NCI-H82 (cell line): Measurements from ENCODE around the gene MSI2.
"Not testable (repeated sequence)": the region's sequence is repeated elsewhere in the genome, so short reads cannot be mapped to it uniquely, and the experiment has no call there.

Experiments
- DNase-seq: peaks from one replicate; lab custom pipeline; 2025; lab: John Stamatoyannopoulos, UW

MSI2 gene

DNA sequence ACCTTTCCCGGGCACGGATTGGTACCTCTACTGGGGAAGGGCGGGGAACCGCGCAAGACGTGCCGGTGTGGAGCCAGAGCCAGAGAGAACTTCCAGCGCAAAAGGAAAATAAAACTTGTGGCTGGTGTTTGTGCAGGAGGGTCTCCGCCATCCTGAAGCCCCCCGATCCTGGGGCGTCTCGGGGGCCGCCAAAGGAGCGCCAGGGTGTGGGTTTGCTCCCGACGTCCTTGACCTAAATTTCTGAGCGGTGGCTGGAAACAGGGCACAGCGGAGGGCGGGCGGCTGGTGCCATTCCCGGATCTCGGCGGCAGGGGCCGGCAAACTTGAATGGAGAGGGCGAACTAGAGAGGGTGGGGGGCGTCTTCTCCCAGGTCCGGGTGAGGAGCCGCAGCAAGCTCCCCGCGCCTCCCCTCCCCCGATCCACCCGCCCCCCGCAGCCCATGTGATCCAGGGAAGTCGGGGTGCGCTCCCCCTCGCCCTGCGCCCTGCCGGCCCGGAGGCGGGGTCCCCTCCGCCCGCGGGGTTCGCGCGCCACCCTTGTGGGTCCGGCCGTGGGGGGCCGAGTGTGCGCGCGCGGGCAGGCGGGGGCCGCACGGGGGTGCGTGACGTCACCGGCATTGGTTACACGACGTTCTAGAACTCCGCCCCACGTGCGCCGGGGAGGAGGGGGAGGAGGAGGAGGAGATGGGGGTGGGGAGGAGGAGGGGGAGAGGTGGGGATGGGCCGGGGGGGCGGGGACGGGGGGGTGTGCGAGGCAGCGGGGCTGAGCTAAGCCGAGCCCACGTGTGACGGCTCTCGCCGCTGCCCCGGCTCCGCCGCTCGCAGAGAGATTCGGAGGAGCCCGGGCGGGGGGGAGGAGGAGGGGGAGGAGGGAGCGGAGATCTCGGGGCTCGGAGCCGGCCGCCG is at the start of gene MSI2:
Gene MSI2, plus strand, starts transcription at position 748 of the 906 bp plus-strand sequence. CDS start 220 bp downstream, outside the sequence.
- peak; percentile 95 for DNase-seq

DNA sequence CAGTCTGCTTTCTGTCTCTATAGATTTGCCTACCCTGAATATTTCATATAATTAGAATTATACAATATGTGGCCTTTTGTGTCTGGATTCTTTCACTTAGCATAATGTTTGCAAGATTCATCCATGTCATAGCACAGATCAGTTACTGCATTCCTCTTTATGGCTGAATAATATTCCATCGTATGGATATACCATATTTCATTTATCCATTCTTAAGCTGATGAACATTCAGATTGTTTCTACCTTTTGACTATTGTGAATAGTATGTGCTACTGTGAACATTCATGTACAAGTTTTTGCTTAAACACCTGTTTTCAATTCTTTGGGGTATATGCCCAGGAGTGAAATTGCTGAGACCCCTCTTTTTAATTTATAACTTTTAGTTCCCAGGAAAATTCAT is 49.4 kb upstream of the MSI2 start:
- DNase-seq, result no peak

DNA sequence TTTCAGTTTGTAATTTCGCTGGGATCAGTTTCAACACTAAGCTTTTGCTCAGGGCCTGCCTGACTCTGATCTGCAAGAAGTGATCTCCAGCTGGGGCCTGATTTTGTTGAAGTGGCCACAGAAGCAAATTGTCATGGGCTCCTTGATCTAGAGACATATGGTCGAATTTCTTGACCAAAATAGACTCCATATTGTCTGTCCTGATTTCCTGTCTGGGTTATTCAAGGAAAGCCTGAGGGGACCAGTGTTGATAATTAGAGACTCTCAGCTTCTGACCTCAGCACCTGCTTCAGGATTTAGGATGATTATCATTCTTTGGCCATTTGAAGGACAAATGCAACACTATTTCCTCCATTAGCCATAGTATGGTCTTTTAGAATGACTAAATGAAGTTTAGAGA is 48.9 kb upstream of the MSI2 start:
- no peak for DNase-seq

DNA sequence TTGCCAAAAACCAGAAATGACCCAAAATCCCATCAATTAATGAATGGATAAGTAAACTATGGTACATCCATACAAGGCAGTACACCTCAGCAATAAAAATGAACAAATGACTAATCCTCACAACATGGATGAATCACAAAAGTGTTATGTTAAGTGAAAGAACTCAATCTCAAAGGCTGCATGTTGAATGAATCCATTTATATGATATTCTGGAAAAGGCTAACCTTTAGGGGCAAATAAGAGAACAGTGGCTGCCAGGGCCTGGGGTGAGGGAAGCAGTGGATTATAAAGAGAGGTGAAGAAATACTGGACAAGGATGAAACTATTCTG is 46.1 kb upstream of the MSI2 start:
- DNase-seq, result no peak

DNA sequence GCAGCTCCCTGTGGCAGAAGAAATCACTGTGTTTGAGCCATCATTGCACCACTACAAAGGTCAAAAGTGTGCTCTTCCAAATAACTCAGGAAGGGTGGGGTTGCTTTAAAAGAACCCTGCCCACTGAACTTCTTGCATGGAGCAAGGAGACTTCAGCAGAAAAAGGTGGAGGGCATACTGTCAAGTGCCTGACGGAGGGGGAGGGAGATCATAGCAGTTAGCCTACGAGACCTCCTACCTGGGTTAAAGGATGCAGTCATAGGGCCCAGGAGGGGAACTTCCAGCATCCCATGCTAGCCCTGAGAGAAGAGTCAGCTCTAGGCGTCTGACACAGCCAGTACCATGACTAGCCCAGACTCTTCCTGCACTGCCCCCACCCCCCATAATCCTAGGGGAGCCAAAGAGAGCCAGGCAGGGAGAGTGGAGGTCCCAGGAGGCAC is 45.3 kb upstream of the MSI2 start:
- DNase-seq, result no peak

DNA sequence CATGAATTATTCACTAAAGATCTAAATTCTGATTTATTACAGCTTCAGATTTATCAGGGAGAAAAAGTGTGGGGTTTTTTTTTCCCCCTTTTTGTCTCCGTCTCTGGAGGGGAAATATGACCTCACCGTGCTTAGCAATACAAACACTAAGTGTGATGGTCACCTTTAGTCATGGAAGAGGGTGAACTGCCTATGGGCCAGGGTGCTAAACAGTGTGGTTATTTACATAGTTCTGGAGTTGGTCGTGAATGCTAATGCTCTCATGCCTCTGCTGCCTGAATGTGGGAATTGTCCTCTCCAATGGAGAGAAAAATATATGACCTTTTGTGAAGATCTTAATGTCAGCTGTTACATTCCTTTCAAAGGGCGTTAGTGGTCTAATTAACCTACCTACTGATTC is 44.8 kb upstream of the MSI2 start:
- DNase-seq, result no peak

DNA sequence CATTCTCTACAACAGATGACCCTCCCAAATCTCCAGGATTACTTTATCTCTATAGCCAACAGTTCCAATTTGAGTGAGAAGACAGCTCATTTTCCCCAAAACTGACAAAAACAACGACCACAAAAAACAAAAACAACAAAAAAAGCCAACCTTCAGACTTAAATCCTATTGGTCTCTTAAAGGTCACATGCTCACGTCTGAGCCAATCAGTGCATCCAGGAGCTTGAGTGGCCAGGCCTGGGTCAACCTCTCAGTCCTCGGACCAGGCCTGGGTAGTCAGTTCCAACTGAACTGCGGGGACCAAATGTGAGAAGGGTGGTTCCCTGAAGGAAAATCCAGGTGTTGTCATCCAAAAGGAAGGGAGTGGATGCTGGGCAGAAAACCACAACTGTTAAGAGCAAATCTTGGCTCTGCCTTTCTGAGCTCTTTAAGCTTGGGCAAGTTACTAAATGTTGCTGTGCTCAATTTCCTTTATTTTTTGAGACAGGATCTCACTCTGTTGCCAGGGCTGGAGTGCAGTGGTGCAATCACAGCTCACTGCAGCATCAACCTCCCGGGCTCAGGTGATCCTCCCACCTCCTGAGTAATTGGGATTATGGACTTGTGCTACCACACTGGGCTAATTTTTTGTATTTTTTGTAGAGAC is 43.0 kb upstream of the MSI2 start:
- DNase-seq, result no peak

DNA sequence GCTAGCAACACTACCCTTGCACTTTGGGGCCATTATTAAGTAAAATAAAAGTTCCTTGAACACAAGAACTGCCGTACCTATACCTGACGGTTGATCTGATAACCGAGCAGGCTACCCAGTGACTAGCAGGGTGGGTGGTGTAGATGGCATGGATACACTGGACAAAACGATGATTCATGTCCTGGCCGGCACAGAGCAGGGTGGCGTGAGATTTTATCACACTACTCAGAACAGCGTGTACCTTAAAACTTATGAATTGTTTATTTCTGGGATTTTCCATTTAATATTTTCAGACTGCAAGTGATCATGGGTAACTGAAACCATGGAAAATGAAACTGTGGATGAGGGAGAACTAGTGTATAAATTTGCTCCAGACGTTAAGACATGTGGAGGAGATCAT is 41.0 kb upstream of the MSI2 start:
- DNase-seq, result no peak

DNA sequence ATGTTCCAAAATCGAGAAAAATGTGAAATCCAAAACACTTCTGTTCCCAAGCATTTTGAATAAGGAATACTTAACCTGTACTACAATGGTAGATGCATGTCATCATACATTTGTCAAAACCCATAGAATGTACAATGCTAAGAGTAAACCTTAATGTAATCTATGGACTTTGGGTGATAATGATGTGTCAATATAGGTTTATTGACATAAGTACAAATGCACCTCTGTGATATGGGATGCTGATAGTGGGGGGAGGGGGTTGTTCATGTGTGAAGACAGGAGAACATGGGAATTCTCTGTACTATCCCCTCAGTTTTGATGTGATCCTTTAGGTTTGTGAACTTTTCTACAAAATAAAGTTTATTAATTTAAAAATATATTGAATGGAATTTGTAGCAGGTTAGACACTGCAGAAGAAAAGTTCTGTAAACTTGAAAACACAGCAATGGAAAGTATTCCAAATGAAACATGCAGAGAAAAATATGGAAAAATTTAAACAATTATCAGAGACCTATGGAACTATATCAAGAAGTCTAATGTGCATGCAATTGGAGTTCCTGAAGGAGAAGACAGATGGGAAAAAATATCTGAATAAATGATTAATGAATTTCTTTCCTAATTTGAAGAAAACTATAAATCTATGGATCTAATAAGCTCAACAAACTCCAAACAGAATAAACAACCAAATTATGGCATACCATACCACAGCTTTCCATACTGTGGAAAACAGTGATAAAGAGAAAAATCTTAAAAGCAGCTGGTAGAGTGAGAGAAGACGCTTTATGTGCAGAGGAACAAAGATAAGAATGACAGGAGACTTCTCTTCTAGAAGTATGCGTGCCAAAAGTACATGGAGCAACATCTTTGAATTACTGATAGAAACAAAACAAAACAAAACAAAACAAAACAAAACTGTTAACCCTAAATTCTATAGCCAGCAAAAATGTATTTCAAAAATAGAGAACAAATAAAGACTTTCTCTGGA is 34.7 kb upstream of the MSI2 start:
- DNase-seq, result no peak

DNA sequence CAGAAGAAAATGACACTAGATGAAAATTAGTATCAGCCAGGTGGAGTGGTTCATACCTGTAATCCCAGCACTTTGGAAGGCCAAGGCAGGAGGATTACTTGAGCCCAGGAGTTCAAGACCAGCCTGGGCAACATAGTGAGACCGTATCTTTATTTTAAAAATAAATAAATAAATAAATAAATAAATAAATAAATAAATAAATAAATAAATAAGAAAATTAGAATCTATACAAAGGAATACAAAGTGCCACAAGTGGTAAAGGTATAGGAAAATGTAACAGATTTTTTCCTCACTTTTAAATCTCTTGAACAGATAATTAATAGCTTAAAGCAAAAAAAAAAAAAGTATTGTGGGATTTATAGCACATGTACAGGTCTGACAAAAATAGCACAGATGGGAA is 33.9 kb upstream of the MSI2 start:
- DNase-seq, result not testable (repeated sequence)

DNA sequence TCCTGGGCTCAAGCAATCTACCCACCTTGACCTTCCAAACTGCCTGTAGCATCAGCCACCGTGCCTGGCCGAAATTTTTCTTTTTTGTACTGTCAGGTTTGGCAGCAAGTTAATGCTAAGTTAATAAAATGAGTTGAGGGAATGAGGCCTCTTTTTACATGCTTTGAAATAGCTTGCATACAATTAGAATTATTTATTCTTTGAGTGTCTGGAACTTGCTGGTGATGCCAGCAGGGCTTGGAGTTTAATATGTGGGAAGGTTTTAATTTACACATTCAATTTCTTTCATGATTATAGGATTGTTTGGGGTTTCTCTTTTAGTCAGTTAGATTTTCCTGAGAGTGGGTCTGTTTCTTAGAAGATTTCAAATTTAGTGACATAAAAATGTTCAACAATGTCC is 31.2 kb upstream of the MSI2 start:
- DNase-seq, result no peak

DNA sequence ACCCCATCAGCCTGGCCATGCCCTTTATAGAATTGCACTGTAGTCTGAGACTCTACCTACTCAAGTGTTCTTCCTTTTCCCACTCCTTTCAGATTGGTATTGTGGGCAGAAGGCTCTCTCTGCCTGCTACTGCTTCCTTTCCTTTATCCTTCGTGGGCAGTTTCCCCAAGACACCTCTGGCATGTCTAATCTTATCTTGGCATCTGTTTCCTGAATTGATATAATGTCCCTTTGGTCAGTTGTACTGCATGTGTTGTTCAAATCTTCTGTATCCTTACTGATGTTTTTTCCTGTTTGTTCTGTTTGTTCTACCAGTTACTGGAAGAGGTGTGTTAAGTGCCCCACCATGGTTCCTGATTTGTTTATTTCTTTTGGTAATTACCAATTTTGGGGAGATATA is 29.5 kb upstream of the MSI2 start:
- DNase-seq, result no peak

DNA sequence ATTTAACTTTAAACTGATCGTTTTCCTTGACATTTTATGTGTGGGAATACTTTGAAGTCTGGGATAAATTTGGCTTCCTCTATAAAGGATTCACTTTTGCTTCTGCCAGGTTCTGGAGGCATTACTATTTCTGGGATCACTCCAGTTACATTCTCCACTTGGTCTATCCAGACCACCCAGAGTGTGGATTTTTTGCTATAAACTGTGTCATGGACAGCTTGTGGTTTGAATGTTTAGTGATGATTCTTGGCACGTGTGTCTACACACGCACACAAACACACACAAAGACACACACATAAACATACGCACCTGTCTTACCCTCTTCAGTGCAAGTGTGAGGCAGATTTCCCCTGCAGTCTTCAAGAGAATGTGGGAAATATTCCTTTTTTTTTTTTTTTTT is 27.4 kb upstream of the MSI2 start:
- DNase-seq, result no peak

DNA sequence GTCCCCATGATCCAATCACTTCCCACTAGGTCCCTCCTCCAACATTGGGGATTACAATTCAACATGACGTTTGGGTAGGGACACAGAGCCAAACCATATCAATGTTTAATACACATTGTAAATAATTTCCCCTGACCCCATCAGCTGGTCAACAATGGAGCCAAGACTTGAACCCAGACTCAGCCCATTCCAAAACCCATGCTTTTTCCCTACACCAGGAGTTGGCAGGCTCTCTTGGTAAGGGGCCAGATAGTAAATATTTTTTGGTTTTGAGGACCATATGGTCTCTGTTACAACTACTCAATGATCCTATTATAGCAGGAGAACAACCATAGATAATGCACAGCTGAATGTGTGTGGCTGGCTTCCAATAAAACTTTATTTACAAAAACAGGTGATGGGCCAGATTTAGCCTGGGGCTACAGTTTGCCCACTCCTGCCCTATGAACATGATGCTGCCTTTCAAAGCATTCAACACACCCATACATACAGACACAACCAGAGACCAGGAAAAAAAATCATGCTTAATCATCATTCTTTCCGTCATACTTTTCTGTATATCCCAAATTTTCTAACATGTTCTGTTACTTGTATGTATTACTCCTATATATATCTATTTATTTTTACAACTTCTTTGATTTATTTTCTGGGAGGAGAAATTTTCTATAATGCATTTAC is 22.1 kb upstream of the MSI2 start:
- DNase-seq, result peak; percentile 51

DNA sequence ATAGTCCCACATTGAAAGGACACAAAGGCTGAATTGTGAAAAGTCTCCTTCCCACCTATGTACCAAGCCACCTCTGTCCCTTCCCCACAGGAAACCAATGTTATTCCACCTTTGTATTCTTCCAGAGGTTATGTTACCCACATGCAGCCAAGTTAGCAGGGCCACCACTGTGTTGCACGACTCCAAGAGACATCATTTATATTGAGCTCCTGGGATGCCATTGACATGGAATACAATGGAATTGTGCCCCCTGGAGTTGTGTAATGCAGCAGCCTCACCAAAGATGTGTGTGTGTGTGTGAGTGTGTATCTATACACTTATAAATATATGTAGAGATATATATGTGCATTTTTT is 21.6 kb upstream of the MSI2 start:
- no peak for DNase-seq

DNA sequence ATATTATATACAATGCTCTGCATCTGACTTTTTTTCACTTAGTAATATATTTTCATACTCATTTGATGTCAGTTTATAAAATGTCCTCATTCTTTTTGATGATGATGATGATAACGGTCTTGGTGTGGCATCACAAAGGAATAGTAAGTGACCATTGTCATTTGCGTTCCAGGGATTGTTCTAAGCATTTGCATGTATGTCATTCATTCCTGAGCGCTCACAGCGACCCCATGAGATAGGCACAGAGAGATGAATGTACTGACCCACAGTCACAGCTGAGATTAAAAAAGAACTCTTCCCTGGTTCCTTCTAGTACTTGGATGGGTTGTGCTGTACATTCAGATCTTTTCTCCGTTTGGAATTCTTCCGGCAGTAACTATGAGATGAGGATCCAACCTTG is 21.2 kb upstream of the MSI2 start:
- no peak for DNase-seq

DNA sequence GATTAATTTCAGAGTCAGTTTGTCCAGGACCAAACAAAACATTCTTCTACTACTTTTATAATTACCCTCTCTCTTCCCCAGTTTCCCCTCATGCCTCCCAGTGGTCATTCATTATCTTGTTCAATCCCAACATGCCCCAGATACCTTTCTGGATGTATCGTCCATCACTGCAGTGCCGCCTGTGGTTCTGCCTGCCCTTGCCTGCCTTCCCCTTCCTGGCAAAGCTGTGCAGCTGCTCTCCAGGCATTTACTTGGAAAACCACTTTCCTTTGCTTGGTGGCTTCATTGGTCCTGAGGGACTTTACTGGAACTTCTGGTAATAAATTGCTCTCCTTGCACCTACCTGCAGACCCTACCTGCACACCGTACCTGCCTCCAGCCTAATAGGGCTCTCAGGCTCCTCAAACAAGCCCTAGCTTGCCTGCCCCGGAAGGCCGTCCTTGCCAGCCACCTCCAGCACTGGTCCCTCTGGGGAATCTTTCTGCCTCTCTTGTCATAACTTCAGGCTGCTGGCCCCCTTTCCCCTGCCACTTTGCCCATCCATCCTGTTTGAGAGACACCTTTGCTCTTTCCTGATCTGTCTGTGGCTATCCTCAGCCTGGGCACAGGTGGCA is 19.5 kb upstream of the MSI2 start:
- DNase-seq, result no peak

DNA sequence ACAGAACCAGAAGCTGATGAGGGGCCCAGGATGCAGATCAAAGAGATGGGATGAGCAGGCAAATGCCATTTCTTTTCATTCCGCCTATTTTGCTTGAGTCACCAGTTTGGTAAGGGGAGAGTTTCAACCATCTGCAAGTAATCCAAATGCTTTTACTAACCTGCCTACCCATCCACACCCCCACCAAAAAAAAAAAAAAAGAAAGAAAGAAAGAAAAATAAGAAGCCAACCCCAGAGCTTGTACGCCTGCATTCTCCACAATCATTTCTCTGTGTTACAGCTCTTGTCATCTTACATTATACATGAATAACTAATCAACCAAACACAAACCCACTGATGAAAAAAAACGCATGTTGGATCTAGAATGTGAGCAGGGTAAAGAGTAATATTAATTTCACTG is 15.7 kb upstream of the MSI2 start:
- DNase-seq, result no peak

DNA sequence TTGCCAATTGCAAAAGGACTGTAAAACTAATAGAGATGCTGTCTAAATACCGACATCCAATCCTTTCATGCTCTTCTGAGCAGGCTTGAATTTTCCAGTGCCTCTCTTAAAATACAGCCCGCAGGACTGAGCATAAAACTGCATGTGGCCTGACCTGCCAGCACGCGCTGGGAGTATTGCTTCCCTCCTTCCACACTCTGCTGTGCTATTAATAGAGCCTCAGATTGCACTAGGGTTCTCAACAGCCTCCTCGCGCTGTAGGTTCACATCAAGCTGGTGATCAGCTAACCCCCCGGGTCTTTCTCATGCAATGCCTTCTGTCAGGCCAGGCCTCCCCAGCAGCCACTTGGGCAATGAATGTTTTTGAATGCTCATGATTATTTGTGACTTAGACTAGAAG is 14.2 kb upstream of the MSI2 start:
- peak; percentile 25 for DNase-seq

DNA sequence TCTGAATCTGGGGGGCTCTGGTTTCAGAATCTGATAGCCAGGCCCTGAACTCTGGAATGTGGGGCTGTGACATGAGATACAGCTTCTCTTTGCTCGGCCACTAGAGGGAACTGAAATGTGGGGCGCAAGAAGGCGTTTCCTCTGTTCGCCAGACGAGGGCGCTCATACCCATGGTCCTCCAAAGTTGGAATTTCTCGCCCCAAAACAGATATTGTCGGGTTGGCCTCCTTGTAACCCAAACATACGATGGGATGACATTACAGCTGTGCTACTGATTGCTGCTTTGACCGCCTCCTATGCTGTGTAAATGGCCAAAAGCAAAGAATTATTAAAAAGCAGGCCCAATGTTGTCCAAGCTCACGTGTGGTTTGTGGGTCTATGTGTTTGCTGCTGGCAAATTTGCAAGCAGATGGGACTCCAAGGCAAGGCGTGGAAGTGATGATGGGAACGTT is 13.1 kb upstream of the MSI2 start:
- peak; percentile 89 for DNase-seq

DNA sequence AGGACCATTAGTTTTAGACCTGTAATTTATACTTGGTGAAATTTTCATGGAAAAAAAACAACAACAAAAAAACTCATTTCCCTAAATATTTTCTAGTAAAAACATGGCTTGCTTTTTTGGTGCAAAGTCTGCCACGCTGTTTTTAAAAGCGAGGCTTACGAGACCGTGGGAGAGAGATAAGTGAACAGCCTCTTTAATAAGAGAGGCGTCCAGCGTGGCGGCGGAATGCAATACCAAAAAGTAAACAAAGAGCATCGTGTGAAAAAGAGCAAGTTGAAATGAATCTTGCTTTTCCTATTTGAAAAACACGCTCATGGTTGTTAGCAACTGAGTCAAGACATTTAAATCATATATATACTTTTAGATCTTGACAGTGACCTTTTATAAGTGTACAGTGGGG is 10.5 kb upstream of the MSI2 start:
- DNase-seq, result no peak
